HG03064 (cell line): ENCODE results near the gene SLC15A5.

Experiments used
- ATAC-seq: cut with Tn5 transposase; IDR thresholded peaks from one replicate; pipeline ENCODE4 v1.9.1; 2021; ENCODE audit warnings: low read depth; ENCODE audit not compliant: unreplicated experiment

SLC15A5 gene

GRCh38 chr12:16187660-16188059 is 89.8 kb downstream of the SLC15A5 start:
- no peak for ATAC-seq

- no peak for ATAC-seq
These were observed 92.8 kb downstream of the SLC15A5 start for GRCh38 chr12:16184681-16185080.

GRCh38 chr12:16183541-16183940 is 93.9 kb downstream of the SLC15A5 start:
- no peak for ATAC-seq

DNA sequence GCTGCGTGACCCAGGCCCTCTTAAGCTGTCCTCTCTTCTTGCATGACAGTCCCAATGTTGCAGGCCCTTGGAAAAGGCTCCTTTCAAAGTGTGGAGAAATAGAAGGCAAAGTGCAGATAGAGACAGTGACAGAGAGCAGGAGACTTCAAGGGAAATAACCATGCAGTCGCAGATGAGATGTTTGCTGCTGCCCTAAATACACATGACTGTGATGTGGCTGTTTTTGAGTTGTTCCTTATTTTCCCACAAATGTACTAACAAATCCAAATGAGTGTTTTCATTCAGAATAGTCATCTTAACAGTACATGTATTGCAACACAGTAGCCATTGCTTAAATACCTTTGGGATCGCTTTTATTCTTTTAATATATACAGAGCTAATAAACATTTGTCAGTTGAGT is 101.6 kb downstream of the SLC15A5 start:
- ATAC-seq, result no peak

- no peak for ATAC-seq
These were observed 103.2 kb downstream of the SLC15A5 start for GRCh38 chr12:16174282-16174681.

GRCh38 chr12:16171348-16171747 is 106.1 kb downstream of the SLC15A5 start:
- no peak for ATAC-seq

- ATAC-seq, result no peak
These were observed 109.4 kb downstream of the SLC15A5 start for GRCh38 chr12:16168078-16168477.

DNA sequence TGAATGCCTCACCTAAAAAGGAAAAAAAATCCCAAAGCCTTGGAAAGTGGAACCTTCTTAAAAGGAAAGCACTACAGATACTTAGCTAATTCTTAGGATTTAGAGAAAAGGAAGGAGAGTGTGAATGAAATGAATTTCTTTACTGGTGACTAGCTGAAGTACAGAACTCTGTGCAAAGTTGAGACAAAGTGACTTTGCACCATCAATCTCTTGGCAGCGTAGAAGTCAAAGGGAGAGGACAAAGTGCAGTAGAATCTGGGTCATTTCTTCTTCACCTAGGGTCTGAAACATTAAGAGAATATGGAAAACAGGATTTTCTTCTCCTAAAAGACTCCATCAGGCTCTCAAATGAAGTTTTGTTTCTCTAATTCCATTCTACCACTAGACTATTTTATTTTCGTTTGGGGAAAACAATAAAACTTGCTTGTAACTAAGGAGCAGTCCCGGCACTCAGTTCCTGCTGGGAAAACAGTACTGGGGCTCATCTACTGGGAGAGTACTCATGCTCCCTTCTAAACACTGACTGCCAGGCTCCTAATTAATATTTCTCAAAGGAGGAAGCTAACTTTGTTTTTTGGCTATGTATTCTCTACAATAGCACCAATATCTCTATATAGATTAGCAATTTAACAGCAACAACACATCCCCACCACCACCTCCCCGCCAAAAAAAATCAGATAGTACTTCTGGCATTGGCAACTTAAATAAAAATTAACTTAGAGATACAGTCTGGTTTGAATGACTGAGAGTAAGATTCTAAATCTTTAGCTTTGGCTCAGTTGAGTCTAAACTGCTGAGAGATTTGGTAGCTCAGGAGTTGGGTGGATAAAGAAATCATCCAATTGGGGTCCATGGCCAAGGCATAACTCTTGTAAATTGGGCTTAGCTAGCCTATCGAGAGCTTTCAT is 110.7 kb downstream of the SLC15A5 start:
- no peak for ATAC-seq

DNA sequence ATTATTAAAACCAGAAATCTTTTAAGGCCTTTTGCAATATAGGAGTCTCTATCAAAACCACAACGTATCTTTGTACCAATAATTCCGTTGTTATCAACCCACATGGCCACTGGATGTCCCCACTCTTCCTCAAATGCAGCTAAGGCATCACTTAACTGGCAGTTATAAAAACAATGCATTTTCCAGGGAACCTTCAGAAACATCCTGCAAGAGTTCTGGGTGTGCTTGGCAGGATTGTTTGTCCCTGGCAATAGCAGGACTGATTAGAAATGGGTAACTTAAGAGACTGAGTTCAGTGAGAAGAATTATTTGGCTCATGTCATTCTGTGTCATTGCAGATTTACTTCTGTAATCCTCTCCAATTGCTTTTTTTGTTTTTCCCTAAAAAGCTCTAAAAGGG is 112.0 kb downstream of the SLC15A5 start:
- ATAC-seq, result no peak

DNA sequence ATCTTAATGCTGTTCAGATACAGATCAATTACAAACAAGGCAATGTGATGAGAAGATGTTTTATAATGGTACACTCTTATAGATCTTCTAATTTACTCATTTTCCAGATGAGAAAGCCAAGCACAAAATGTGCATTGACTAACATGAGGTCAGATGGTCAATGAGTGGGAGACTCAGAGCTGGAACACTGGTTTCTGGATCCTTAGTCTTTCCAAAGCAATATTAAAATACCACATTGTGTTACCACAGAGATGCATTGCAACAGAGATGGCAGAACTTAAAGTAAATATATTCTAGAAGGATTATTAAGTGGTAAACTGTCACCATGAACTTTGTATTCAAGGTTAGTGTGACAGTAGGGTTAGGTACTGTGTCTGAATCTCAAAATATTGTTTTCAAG is 113.6 kb downstream of the SLC15A5 start:
- ATAC-seq, result no peak

DNA sequence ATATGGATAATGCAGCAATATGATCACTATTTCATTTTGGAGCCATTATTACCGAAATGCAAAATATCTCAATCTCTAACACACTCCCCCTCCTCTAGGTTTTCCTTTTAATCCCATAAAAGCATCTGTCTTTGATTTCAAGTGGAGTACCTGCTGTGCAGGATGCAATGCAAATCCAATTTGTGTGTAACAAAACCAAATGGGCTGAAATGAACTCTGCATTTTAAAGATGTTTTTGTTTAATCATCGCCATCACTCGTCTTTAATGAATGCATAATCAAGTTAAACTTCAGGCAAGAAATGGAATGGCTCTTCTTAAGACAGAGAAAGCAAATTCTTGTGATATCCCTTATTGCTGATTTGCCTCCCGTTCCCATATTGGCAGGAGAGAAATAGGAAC is 114.3 kb downstream of the SLC15A5 start:
- no peak for ATAC-seq

GRCh38 chr12:16159571-16159970 is 117.9 kb downstream of the SLC15A5 start:
- ATAC-seq, result no peak

- no peak for ATAC-seq
These were observed 119.4 kb downstream of the SLC15A5 start for GRCh38 chr12:16158050-16158449.

DNA sequence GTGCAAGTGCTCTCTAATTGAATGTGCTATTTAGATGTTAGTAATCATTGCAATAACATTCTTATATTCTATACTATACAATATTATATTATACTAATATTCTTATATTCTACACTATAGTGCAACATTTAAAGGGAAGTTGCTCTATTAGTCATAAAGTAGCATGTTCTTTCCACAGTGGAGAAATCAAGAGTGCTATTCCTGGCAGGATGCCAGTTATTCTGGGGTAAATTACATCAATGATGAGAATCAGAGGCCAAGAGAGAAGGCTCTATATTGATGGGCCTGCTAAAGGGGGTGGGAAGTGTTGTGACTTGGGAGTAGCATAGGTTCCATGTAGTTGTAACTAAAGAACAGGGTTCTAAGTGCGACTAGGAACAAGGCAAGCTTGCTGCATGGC is 121.5 kb downstream of the SLC15A5 start:
- no peak for ATAC-seq

DNA sequence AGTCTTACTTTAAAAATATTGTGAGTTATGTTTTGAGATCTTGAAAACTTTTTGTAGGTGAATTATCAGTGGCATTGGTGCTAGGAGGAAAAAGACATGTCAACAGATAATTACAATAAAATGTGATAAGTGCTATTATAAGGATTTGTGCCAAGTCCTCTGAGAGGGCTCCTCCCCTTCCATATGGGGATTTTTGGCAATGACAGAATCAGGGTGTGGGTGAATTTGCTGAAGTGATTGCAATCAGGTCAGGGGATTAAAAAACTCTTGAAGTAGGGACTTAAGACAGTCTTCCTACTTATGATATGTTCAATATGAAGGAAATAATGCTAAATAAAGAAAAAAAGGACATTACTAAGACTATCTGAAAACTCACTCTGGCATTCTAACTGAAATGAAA is 122.5 kb downstream of the SLC15A5 start:
- ATAC-seq, result no peak

GRCh38 chr12:16152885-16153673 is 124.4 kb downstream of the SLC15A5 start:
- no peak for ATAC-seq

DNA sequence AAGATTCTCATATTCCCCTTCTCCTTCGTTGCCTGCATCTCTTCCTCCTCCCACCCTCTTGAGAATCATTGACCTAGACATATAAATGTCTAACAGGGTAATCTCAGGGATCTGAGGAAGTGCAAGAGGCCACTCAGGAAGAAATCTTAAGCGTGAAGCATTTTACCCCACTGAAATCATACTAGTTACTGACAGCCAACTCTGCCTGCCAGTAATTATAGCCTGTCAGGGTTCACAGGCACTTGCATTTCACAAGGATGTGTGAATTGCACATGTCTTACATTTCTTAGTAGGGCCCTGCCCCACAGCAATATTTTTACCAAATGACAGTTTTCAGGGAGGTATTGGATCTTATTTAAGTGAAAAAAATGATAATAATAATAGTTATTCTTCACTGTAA is 127.2 kb downstream of the SLC15A5 start:
- ATAC-seq, result no peak

DNA sequence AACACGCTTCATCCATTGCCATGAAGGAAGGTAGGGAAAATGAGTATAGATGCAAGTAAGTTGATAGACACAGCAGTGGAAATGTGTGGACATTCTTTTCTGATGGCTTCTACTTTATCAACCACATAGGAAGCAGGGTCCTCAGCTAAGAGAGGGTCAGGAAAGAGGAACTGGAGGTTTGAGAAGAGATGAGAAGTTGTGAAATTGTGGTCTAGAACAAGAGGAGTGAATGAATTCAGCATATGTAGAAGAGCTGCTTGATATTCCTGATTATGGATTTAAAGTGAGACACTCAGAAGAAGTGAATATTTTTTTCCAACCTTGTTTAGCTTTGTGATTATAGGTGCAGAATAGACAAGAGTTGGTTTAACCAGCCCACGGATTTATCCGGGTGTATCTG is 128.5 kb downstream of the SLC15A5 start:
- ATAC-seq, result no peak
